Nephron progenitor cell (in vitro differentiated cells): ENCODE data around the gene SLX4IP.

Source experiments
- DNase-seq: peaks from one replicate; pipeline ENCODE4 v3.0.0; 2021
- H3K27ac Mint-ChIP-seq: 2 replicates; pipeline ENCODE4 v1.8.0; 2021; ENCODE audit warnings: mild to moderate bottlenecking, moderate library complexity, mixed read lengths
- H3K27me3 Mint-ChIP-seq: 2 replicates; pipeline ENCODE4 v1.8.0; 2021; ENCODE audit warnings: mild to moderate bottlenecking, low read depth, mixed read lengths; ENCODE audit not compliant: poor library complexity
- H3K36me3 Mint-ChIP-seq: 2 replicates; pipeline ENCODE4 v1.8.0; 2021; ENCODE audit warnings: low read depth, mixed read lengths
- H3K4me1 Mint-ChIP-seq: 2 replicates; pipeline ENCODE4 v1.8.0; 2021; ENCODE audit warnings: mixed read lengths
- H3K4me3 Mint-ChIP-seq: 2 replicates; pipeline ENCODE4 v1.8.0; 2021; ENCODE audit warnings: mild to moderate bottlenecking, moderate library complexity, mixed read lengths
- H3K9me3 Mint-ChIP-seq: 2 replicates; pipeline ENCODE4 v1.8.0; 2021; ENCODE audit warnings: mild to moderate bottlenecking, moderate library complexity, mixed read lengths
- CTCF ChIP-seq: fragments of 200-600 bp; sonication (generic); IDR thresholded peaks from 2 replicates; pipeline ENCODE4 v1.5.0; 2021; ENCODE audit warnings: antibody characterized with exemption

The SLX4IP gene

GRCh38 chr20:10433014-10433622 is 2.0 kb upstream of the SLX4IP start:
- H3K4me1 Mint-ChIP-seq = peaks cover 62% of the 10 kb centered on the region
- peaks cover 19% of the 10 kb centered on the region for H3K36me3 Mint-ChIP-seq
- DNase-seq = no peak
- peak overlapping the region; percentile 91 for H3K4me3 Mint-ChIP-seq
- H3K27ac Mint-ChIP-seq = peak overlapping the region; percentile 47
- H3K27me3 Mint-ChIP-seq = no peaks in the 10 kb centered on the region
- no peak for TF ChIP-seq CTCF
- H3K9me3 Mint-ChIP-seq = no peaks in the 10 kb centered on the region

- Mint-ChIP-seq H3K4me3 (peak within 1 kb of the TSS; percentile 91), H3K36me3 (peaks cover 17% of the 10 kb centered on the region), H3K4me1 (peaks cover 60% of the 10 kb centered on the region), H3K9me3 (no peaks in the 10 kb centered on the region), H3K27me3 (no peaks in the 10 kb centered on the region), H3K27ac (peak within 1 kb of the TSS; percentile 84)
- no peak for TF ChIP-seq CTCF
- DNase-seq = peak; percentile 91
These were observed 1.3 kb upstream of the SLX4IP start, which contains the start of gene MKKS for GRCh38 chr20:10433623-10434466. Gene MKKS, minus strand, starts transcription at chr20:10434222. Its CDS starts 20,708 bp downstream, at chr20:10413514.

GRCh38 chr20:10434467-10434831 is 656 bp upstream of the SLX4IP start:
- no peaks in the 10 kb centered on the region for H3K9me3 Mint-ChIP-seq
- H3K27me3 Mint-ChIP-seq = no peaks in the 10 kb centered on the region
- peak; percentile 86 for DNase-seq
- H3K27ac Mint-ChIP-seq = peak overlapping the region; percentile 84
- peak overlapping the region; percentile 91 for H3K4me3 Mint-ChIP-seq
- H3K4me1 Mint-ChIP-seq = peaks cover 54% of the 10 kb centered on the region
- no peak for TF ChIP-seq CTCF
- H3K36me3 Mint-ChIP-seq = peaks cover 14% of the 10 kb centered on the region

- Mint-ChIP-seq H3K9me3 (no peaks in the 10 kb centered on the region), H3K27me3 (no peaks in the 10 kb centered on the region), H3K36me3 (peaks cover 9% of the 10 kb centered on the region), H3K4me3 (peak overlapping the region; percentile 91), H3K4me1 (peaks cover 42% of the 10 kb centered on the region), H3K27ac (no peak overlapping the region)
- no peak for TF ChIP-seq CTCF
- DNase-seq = no peak
These were observed 1.1 kb downstream of the SLX4IP start for GRCh38 chr20:10436053-10436699.

- no peak for DNase-seq
- Mint-ChIP-seq H3K36me3 (no peaks in the 10 kb centered on the region), H3K27ac (no peak overlapping the region), H3K4me3 (no peak overlapping the region), H3K27me3 (no peaks in the 10 kb centered on the region), H3K9me3 (no peaks in the 10 kb centered on the region), H3K4me1 (peaks cover 25% of the 10 kb centered on the region)
- TF ChIP-seq CTCF = no peak
These were observed 3.1 kb downstream of the SLX4IP start for GRCh38 chr20:10438217-10438616.
